Chondrocyte (in vitro differentiated cells): Measurements from ENCODE around the gene INPP5K. TPM values are rescaled to one million over a fixed set of nuclear protein-coding genes. Genes with fewer than 3 reads are reported as not detected.

Experiments
- DNase-seq: peaks from one replicate; pipeline ENCODE4 v3.0.0; 2021; ENCODE audit warnings: mixed read lengths, low spot score
- H3K27ac Mint-ChIP-seq: one replicate; pipeline ENCODE4 v1.8.0; 2021; ENCODE audit warnings: mild to moderate bottlenecking, moderate library complexity, mixed read lengths; ENCODE audit not compliant: unreplicated experiment
- H3K27me3 Mint-ChIP-seq: 2 replicates; pipeline ENCODE4 v1.8.0; 2021; ENCODE audit warnings: low read depth, mixed read lengths
- H3K36me3 Mint-ChIP-seq: 2 replicates; pipeline ENCODE4 v1.8.0; 2021; ENCODE audit warnings: low read depth, mixed read lengths
- H3K4me1 Mint-ChIP-seq: 2 replicates; pipeline ENCODE4 v1.8.0; 2021; ENCODE audit warnings: low read depth, mild to moderate bottlenecking, mixed read lengths
- H3K4me3 Mint-ChIP-seq: one replicate; pipeline ENCODE4 v1.8.0; 2021; ENCODE audit warnings: mild to moderate bottlenecking, moderate library complexity, mixed read lengths; ENCODE audit not compliant: unreplicated experiment
- H3K9me3 Mint-ChIP-seq: 2 replicates; pipeline ENCODE4 v1.8.0; 2021; ENCODE audit warnings: low read depth, mixed read lengths
- total RNA-seq: library from RNA; stranded (reverse); gene quantifications from 3 replicates; pipeline ENCODE4 v1.2.1, GENCODE V29; 2021
- TF ChIP-seq, protein P1 (sequence below): fragments of 200-600 bp; sonication (generic); IDR thresholded peaks from 2 replicates; pipeline ENCODE4 v1.5.0; 2021; ENCODE audit warnings: antibody characterized with exemption, mild to moderate bottlenecking, moderate library complexity

Gene INPP5K
- total RNA-seq, 1 donor from 2014 or later, result 34.3 TPM

DNA sequence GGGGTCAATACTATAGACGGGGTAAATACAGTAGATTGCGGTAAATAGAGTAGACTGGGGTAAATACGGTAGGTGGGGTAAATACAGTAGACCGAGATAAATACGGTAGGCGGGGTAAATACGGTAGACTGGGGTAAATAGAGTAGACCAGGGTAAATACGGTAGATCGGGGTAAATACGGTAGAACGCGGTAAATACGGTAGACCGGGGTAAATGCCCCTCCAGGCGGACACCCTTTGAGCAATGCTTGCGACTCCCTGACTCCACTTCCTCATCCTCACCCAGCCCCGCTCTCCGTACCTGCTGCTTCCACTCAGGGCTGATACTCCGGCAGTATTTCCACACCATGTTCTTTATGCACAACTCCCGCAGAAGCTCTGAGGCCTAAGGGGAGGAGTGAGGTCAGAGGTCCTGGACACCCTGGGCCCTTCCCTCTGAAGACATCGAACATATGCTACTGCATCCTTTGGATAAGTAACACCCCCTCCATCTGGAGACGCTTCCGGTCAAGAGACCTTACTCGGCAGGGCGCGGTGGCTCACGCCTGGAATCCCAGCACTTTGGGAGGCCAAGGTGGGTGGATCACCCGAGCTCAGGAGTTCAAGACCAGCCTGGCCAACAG lies 47.1 kb downstream of the INPP5K start:
- no peak for DNase-seq
- TF ChIP-seq, protein P1, sequence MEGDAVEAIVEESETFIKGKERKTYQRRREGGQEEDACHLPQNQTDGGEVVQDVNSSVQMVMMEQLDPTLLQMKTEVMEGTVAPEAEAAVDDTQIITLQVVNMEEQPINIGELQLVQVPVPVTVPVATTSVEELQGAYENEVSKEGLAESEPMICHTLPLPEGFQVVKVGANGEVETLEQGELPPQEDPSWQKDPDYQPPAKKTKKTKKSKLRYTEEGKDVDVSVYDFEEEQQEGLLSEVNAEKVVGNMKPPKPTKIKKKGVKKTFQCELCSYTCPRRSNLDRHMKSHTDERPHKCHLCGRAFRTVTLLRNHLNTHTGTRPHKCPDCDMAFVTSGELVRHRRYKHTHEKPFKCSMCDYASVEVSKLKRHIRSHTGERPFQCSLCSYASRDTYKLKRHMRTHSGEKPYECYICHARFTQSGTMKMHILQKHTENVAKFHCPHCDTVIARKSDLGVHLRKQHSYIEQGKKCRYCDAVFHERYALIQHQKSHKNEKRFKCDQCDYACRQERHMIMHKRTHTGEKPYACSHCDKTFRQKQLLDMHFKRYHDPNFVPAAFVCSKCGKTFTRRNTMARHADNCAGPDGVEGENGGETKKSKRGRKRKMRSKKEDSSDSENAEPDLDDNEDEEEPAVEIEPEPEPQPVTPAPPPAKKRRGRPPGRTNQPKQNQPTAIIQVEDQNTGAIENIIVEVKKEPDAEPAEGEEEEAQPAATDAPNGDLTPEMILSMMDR, result no peak
- no peak overlapping the region for H3K4me3 Mint-ChIP-seq
- peaks cover 37% of the 10 kb centered on the region for H3K36me3 Mint-ChIP-seq
- H3K9me3 Mint-ChIP-seq, result no peaks in the 10 kb centered on the region
- H3K27me3 Mint-ChIP-seq, result no peaks in the 10 kb centered on the region
- H3K27ac Mint-ChIP-seq, result no peak overlapping the region
- H3K4me1 Mint-ChIP-seq, result peaks cover 9% of the 10 kb centered on the region

DNA sequence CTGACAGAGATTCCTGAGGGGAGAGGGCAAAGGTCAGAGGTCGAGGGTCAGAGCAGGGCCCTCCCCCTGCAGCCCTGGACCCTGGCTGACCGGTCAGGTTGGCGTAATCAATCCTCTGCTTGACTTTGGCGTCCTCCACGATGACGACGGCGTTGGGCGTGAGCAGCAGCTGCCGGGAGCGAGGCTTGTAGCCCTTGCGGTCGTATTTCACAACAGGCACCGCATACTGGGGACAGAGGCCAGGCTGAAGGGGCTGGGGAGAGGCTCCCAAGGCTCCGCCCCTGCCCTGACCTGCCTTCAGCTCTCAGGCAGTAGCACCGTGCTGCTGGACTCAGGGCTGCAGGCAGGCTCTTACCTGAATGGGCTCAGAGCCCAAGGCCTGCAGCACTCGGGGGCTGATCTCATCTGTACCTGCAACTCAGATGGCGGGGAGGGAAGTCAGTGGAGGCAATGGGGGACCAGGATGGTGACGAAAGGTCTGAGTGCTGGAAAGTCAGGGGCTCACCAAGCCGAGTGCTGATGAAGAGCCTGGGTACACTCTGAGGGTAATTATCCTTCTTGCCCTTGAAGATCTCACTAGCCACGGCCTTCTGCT lies 48.4 kb downstream of the INPP5K start:
- H3K27ac Mint-ChIP-seq, result no peak overlapping the region
- no peak for DNase-seq
- no peak overlapping the region for H3K4me3 Mint-ChIP-seq
- no peaks in the 10 kb centered on the region for H3K9me3 Mint-ChIP-seq
- H3K36me3 Mint-ChIP-seq, result peaks cover 38% of the 10 kb centered on the region
- TF ChIP-seq, protein P1, result no peak
- peaks cover 11% of the 10 kb centered on the region for H3K4me1 Mint-ChIP-seq
- H3K27me3 Mint-ChIP-seq, result no peaks in the 10 kb centered on the region

DNA sequence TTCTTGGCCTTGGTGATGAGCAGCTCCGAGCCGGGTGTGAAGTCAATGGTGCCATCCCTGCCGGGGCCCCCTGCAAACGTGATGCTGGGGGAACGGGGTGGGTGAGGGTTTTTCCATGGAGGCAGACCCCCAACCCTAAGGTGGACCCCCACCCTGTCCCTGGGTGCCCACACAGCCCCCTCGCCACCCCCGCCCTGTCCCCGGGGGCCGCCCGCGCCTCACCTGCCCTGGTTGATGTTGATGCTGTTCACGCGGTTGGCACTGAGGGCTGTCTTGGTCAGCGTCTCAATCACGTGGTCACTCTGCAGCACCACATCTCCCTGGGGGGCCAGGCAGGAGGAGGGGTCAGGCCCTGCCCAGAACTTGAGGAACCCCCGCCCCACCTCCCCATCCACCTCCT lies 49.2 kb downstream of the INPP5K start:
- Mint-ChIP-seq H3K4me1 (peaks cover 16% of the 10 kb centered on the region), H3K4me3 (no peak overlapping the region), H3K27ac (no peak overlapping the region), H3K36me3 (peaks cover 39% of the 10 kb centered on the region), H3K9me3 (no peaks in the 10 kb centered on the region), H3K27me3 (no peaks in the 10 kb centered on the region)
- DNase-seq, result no peak
- TF ChIP-seq, protein P1, result no peak

DNA sequence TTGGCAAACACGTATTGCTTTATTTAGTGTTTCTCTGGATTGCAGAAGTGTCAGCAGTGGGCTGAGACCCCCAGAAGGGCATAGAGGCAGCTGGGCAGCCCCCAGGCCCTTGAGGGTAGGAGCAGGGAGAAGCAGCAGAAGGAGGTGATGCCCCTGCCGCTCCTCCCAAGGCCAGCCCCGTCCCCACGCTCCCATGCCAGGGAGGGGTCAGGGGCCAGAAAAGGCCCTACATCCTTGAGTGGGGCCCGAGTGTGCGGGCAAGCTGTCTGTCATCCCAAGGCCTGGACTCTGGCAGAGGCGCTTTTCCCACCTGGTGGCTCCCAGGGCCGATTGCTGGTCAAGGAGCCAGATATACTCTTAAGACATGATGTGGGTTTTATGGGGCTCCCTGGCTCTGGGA lies 52.2 kb downstream of the INPP5K start:
- no peak overlapping the region for H3K27ac Mint-ChIP-seq
- peaks cover 32% of the 10 kb centered on the region for H3K36me3 Mint-ChIP-seq
- no peaks in the 10 kb centered on the region for H3K9me3 Mint-ChIP-seq
- TF ChIP-seq, protein P1, result no peak
- no peak for DNase-seq
- H3K4me3 Mint-ChIP-seq, result no peak overlapping the region
- H3K27me3 Mint-ChIP-seq, result no peaks in the 10 kb centered on the region
- peaks cover 36% of the 10 kb centered on the region for H3K4me1 Mint-ChIP-seq

DNA sequence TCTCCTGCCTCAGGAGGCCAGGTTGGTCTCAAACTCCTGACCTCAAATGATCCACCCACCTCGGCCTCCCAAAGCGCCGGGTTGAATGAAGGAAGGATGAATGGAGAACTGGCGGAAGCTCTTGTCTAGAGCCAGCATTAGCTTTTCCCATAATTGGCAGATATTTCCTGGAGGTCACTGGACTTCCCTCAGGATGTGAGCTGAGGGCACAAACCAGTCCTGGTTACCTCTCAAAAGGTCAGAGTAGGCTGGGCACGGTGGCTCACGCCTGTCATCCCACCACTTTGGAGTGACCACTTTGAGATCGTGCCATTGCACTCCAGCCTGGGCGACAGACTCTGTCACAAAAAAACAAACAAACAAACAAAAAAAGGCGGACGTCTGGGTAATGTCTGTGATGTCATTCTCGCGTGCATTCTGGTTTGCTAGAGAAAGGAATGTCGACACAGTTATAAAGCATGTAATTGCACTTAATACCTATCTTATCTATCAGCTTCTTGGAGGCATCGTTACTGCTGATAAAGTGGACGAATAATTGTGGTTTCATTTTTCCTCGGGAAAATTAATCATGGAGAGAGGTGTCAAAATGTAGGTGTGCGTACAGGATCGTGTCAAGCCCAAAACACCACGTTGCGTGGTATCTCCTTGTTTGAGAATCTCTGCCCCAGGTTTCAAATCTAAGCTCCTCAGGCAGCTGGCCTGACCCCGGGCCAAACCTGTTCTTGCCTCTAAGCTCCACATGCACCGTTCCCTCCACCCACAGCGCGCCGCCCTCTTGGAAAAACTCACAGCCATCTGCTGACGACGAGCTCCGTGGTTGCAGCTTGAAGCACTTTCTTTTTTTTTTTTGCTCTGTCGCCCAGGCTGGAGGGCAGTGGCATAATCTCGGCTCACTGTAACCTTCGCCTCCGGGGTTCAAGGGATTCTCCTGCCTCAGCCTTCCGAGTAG lies 54.0 kb downstream of the INPP5K start:
- Mint-ChIP-seq H3K4me3 (no peak overlapping the region), H3K27me3 (no peaks in the 10 kb centered on the region), H3K36me3 (peaks cover 20% of the 10 kb centered on the region), H3K4me1 (peaks cover 36% of the 10 kb centered on the region), H3K9me3 (no peaks in the 10 kb centered on the region), H3K27ac (peak overlapping the region; percentile 14)
- no peak for DNase-seq
- TF ChIP-seq, protein P1, result no peak
